ENCODE data around the gene ZCCHC8.

GRCh38 chr12:122516544-122517361 lies 16.0 kb upstream of the ZCCHC8 start:
- TF ChIP-seq CTCF (IDR thresholded peaks at IDR 0.05) (no peak), EP300 (IDR thresholded peaks at IDR 0.05) (no peak), POLR2AphosphoS5 (IDR thresholded peaks at IDR 0.05) (no peak), POLR2A (IDR thresholded peaks at IDR 0.05) (no peak)

Measured in stomach (tissue), 4 donors.